Cardiac fibroblast (primary cell): ENCODE data around the gene GJB1.
A peak's percentile ranks its signal among the peaks of the same experiment; 100 is the strongest.
"Not testable (repeated sequence)": the region's sequence is repeated elsewhere in the genome, so short reads cannot be mapped to it uniquely, and the experiment has no call there.

Experiments used
- DNase-seq, 2 donors: peaks; one replicate each; pipeline versions ENCODE4 v3.0.0 to v3.0.0-alpha.2; 2010; ENCODE audit warnings: low read depth in 2 of 2
- H3K4me3 ChIP-seq, 2 donors: replicated peaks in 1 of 2; 1 replicate in 1 of 2; 2 replicates in 1 of 2; pipeline ENCODE4 v1.5.1; 2011; ENCODE audit warnings: low read depth in 2 of 2, low read length in 2 of 2, mild to moderate bottlenecking in 2 of 2, moderate library complexity in 1 of 2
- CTCF ChIP-seq: IDR thresholded peaks from one replicate; pipeline ENCODE4 v1.5.1; 2011; ENCODE audit warnings: low read depth, mild to moderate bottlenecking, low read length, inconsistent platforms

Gene GJB1

GRCh38 chrX:71222929-71223328 is at the start of gene GJB1:
TSS of gene GJB1 (plus strand) at chrX:71223224. CDS start at chrX:71223708, 484 bp downstream.
- no peak for TF ChIP-seq CTCF
- H3K4me3 ChIP-seq = no peak within 1 kb of the TSS
- DNase-seq = no peak

- no peak for DNase-seq
- no peak overlapping the region for H3K4me3 ChIP-seq
- no peak for TF ChIP-seq CTCF
These were observed 49.6 kb upstream of the GJB1 start for GRCh38 chrX:71173440-71173839.

GRCh38 chrX:71174795-71175194 is 48.2 kb upstream of the GJB1 start:
- no peak for TF ChIP-seq CTCF
- no peak for DNase-seq
- H3K4me3 ChIP-seq = no peak overlapping the region

- H3K4me3 ChIP-seq = no peak overlapping the region
- no peak for DNase-seq
- TF ChIP-seq CTCF = no peak
These were observed 47.5 kb upstream of the GJB1 start for GRCh38 chrX:71175531-71175930.

- H3K4me3 ChIP-seq = no peak overlapping the region
- no peak for TF ChIP-seq CTCF
- DNase-seq = peak in 1 of 2 donors; percentile 3
These were observed 45.7 kb upstream of the GJB1 start for GRCh38 chrX:71177327-71177726.

- no peak overlapping the region for H3K4me3 ChIP-seq
- peak; percentile 54 for TF ChIP-seq CTCF
- peak; percentile 76 to 81 for DNase-seq
These were observed 44.1 kb upstream of the GJB1 start for GRCh38 chrX:71178908-71179307.

GRCh38 chrX:71180579-71181265 is 42.3 kb upstream of the GJB1 start:
- DNase-seq, H3K4me3 ChIP-seq: not testable (repeated sequence)
